Activated T-cell treated with anti-CD3 and anti-CD28 coated beads, Interleukin-2, amount 50 U/mL, for 72 hours (primary cell): ENCODE results near the gene BCO1. TPM values are rescaled to one million over a fixed set of nuclear protein-coding genes. Genes with fewer than 3 reads are reported as not detected.
"Not testable (repeated sequence)": the region's sequence is repeated elsewhere in the genome, so short reads cannot be mapped to it uniquely, and the experiment has no call there.

Experiments
- ATAC-seq, 2 donors: fragments of 150-1000 bp; cut with Tn5 transposase; replicated peaks in 1 of 2; 2 replicates each; pipeline ENCODE4 v1.10.0; 2021; ENCODE audit warnings: moderate library complexity in 2 of 2, mild to moderate bottlenecking in 1 of 2
- DNase-seq, 2 donors: peaks; one replicate each; pipeline ENCODE4 v3.0.0; 2021 to 2022; ENCODE audit warnings: mixed read lengths in 1 of 2
- H3K27ac Mint-ChIP-seq: one replicate; pipeline ENCODE4 v1.8.0; 2022; ENCODE audit warnings: mild to moderate bottlenecking, moderate library complexity, mixed read lengths
- H3K27me3 Mint-ChIP-seq: one replicate; pipeline ENCODE4 v1.8.0; 2022; ENCODE audit warnings: low read depth, mixed read lengths
- H3K36me3 Mint-ChIP-seq, 2 donors: one replicate each; pipeline ENCODE4 v1.8.0; 2022; ENCODE audit warnings: mixed read lengths in 2 of 2, mild to moderate bottlenecking in 1 of 2; ENCODE audit not compliant: insufficient read depth in 2 of 2
- H3K4me1 Mint-ChIP-seq: one replicate; pipeline ENCODE4 v1.8.0; 2022; ENCODE audit warnings: low read depth, mixed read lengths
- H3K4me3 Mint-ChIP-seq, 2 donors: one replicate each; pipeline ENCODE4 v1.8.0; 2022; ENCODE audit warnings: mild to moderate bottlenecking in 2 of 2, mixed read lengths in 2 of 2, moderate library complexity in 2 of 2
- H3K9me3 Mint-ChIP-seq, 2 donors: one replicate each; pipeline ENCODE4 v1.8.0; 2022; ENCODE audit warnings: mixed read lengths in 2 of 2
- total RNA-seq, 2 donors: library from RNA; stranded (reverse); gene quantifications; one replicate each; pipeline ENCODE4 v1.2.3, GENCODE V29; 2022

BCO1 gene
- total RNA-seq, 2 donors from 2014 or later = not detected

DNA sequence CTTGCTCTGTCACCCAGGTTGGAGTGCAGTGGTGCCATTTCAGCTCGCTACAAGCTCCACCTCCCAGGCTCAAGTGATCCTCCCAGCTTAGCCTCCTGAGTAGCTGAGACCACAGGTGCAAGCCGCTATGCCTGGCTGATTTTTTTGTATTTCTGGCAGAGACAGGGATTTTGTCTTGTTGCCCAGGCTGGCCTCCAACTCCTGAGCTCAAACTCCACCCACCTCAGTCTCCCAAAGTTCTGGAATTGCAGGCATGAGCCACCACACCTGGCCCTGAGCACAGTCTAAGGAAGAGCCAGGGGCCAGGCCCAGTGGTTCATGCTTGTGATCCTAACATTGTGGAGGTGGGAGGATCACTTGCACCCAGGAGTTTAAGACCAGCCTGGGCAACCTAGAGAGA is 21.8 kb upstream of the BCO1 start:
- Mint-ChIP-seq H3K4me3 (no peak overlapping the region), H3K4me1 (no peaks in the 10 kb centered on the region), H3K27me3 (peaks cover 20% of the 10 kb centered on the region), H3K36me3 (no peaks in the 10 kb centered on the region), H3K27ac (no peak overlapping the region), H3K9me3 (no peaks in the 10 kb centered on the region)
- DNase-seq (no peak), ATAC-seq (no peak)

DNA sequence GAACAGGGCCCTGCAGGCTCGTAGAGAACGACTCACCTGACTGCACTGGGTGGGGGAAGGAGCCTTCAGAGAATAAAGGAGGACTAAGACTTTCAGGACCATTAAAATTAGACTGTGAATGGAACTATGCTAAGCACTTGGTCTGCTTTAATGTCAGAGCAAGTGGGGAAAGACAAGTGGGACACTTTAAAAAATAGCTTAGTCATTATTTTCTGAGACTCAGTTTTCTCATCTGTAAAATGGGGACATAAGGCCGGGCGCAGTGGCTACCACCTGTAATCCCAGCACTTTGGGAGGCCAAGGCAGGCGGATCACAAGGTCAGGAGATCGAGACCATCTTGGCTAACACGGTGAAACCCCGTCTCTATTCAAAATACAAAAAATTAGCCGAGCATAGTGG is 19.3 kb upstream of the BCO1 start:
- ATAC-seq = no peak
- Mint-ChIP-seq H3K27ac (no peak overlapping the region), H3K4me3 (no peak overlapping the region), H3K36me3 (no peaks in the 10 kb centered on the region), H3K9me3 (no peaks in the 10 kb centered on the region), H3K27me3 (peaks cover 13% of the 10 kb centered on the region), H3K4me1 (no peaks in the 10 kb centered on the region)
- DNase-seq = no peak

DNA sequence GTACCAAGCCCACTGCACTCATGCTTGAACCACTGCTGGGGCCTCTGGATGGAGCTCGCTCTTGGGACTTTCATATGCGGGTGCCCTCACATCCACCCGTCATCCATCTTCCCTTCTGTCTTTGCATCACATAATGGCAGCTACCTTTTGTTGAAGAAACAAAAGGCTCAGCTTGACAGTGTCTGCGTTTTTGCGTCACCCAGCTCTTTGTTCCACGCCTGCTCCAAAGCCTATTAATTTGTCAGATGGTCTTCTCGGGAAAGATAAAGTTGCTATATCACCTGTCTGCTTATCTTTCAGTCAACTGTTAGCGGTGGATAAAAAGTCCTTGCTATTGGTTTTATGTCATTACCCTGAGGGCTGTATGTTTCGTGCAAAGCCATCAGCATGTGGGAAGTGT is 18.1 kb upstream of the BCO1 start:
- peaks cover 13% of the 10 kb centered on the region for H3K27me3 Mint-ChIP-seq

DNA sequence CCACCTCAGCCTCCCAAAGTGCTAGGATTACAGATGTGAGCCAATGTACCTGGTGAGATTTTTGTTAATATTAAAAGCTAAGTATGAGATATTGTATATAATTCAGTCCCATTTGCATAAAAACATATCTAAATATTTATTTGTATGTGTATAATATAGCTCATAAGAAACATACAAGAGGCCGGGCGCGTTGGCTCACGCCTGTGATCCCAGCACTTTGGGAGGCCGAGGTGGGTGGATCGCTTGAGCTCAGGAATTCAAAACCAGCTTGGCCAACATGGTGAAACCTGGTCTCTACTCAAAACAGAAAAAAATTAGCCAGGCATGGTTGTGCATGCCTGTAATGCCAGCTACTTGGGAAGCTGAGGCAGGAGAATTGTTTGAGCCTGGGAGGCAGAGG is 16.8 kb upstream of the BCO1 start:
- no peaks in the 10 kb centered on the region for H3K36me3 Mint-ChIP-seq
- ATAC-seq = no peak
- H3K4me3 Mint-ChIP-seq = no peak overlapping the region
- no peak overlapping the region for H3K27ac Mint-ChIP-seq
- H3K27me3 Mint-ChIP-seq = peaks cover 11% of the 10 kb centered on the region
- H3K4me1 Mint-ChIP-seq = no peaks in the 10 kb centered on the region
- H3K9me3 Mint-ChIP-seq = no peaks in the 10 kb centered on the region
- no peak for DNase-seq

More for the DNA sequence above, 18.1 kb upstream of the BCO1 start:
- Mint-ChIP-seq H3K4me3 (no peak overlapping the region), H3K27ac (no peak overlapping the region), H3K9me3 (no peaks in the 10 kb centered on the region), H3K36me3 (no peaks in the 10 kb centered on the region), H3K4me1 (no peaks in the 10 kb centered on the region)
- no peak for DNase-seq
- ATAC-seq = no peak

DNA sequence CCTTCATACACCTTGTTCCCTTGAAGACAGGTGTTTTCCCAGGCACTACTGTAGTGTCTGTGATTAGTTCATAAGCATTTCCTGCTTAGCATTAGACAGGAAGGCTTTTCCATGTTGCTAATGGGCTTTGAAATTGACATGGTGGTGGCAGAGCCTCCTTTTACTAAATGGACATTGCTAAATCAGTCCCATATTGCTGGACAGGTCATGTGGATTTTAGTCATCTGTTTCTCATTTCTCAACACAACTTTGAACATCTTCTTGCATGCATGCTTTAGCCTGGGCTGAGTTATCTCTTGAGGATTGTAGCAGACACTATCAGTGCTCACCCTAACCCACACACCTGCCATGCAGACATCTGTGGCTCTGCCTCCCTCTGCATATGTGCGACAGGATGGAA is 13.7 kb upstream of the BCO1 start:
- DNase-seq = no peak
- H3K9me3 Mint-ChIP-seq = no peaks in the 10 kb centered on the region
- ATAC-seq = no peak
- H3K4me1 Mint-ChIP-seq = no peaks in the 10 kb centered on the region
- no peak overlapping the region for H3K4me3 Mint-ChIP-seq
- peaks cover 22% of the 10 kb centered on the region for H3K27me3 Mint-ChIP-seq
- no peak overlapping the region for H3K27ac Mint-ChIP-seq
- H3K36me3 Mint-ChIP-seq = no peaks in the 10 kb centered on the region

DNA sequence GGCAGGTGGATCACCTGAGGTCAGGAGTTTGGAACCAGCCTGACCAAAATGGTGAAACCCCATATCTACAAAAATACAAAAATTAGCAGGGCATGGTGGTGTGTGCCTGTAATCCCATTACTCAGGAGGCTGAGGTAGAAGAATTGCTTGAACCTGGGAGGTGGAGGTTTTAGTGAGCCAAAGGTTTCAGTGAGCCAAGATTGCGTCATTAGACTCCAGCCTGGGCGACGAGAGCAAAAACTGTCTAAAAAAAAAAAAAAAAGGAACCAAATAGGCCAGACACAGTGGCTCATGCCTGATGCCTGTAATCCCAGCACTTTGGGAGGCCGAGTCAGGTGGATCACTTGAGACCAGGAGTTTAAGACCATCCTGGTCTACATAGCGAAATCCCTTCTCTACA is 12.8 kb upstream of the BCO1 start:
- H3K27me3 Mint-ChIP-seq = peaks cover 23% of the 10 kb centered on the region
- not testable (repeated sequence) for ATAC-seq, H3K4me3 Mint-ChIP-seq, H3K9me3 Mint-ChIP-seq, DNase-seq, H3K27ac Mint-ChIP-seq, H3K36me3 Mint-ChIP-seq, H3K4me1 Mint-ChIP-seq

DNA sequence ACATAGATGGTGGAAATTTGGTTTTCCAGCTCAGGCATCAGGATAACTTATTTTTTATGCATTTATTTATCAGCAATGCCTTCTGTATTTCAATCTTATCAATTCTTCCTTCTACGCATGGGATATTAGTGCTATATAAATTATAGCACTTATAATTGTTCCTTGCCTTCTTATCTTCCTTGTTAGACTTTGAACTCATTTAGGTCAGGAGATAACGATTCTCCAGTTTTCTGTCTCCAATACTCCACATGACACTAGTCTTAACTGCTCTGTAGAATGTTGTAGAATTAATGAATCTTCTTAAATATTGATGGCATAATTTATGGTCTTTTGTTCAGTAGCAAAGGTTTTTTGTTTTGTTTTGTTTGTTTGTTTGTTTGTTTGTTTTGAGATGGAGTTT is 10.7 kb upstream of the BCO1 start:
- Mint-ChIP-seq H3K4me1 (no peaks in the 10 kb centered on the region), H3K27me3 (peaks cover 22% of the 10 kb centered on the region), H3K4me3 (no peak overlapping the region), H3K9me3 (no peaks in the 10 kb centered on the region), H3K27ac (no peak overlapping the region), H3K36me3 (no peaks in the 10 kb centered on the region)
- ATAC-seq = no peak
- no peak for DNase-seq

DNA sequence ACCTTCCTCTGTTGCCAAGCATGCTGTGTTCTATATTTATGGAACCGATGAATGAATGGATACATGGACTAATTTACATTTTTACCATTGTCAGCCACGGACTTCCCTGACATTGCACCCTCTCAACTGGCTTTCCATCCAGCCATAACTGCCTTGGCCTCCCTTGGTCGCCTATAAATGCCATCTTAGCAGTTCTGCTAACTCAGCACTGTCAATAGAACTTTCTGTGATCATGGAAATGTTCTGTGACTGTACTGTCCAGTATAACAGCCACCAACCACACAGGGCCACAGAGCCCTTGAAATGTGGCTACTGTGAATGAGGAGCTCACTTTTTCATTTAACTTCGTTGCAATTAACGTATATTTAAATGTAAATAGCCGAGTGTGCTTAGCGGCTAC is 8.7 kb upstream of the BCO1 start:
- Mint-ChIP-seq H3K36me3 (no peaks in the 10 kb centered on the region), H3K4me3 (no peak overlapping the region), H3K4me1 (no peaks in the 10 kb centered on the region), H3K27ac (no peak overlapping the region), H3K9me3 (no peaks in the 10 kb centered on the region), H3K27me3 (peaks cover 18% of the 10 kb centered on the region)
- no peak for ATAC-seq
- no peak for DNase-seq

DNA sequence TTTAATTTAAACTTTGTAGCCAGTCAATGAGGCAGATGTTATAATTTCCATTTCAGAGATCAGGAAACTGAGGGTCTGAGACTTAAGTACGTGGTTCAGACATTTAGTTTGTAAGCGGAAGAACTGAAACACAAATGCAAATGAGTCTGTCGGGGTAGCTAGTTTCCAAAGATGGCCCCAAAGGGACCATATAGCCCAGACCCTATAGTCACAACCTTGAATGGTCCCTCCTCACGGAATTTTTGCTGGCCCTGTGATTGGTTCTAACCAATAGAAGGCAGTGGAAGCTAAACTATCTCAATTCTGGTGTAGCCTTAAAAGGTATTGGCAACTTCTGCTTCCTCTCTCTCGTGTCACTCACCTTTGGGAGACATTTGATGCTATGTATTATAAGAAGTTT is 7.5 kb upstream of the BCO1 start:
- no peaks in the 10 kb centered on the region for H3K36me3 Mint-ChIP-seq
- ATAC-seq = no peak
- DNase-seq = no peak
- H3K4me1 Mint-ChIP-seq = no peaks in the 10 kb centered on the region
- no peak overlapping the region for H3K27ac Mint-ChIP-seq
- H3K4me3 Mint-ChIP-seq = no peak overlapping the region
- peaks cover 18% of the 10 kb centered on the region for H3K27me3 Mint-ChIP-seq
- H3K9me3 Mint-ChIP-seq = no peaks in the 10 kb centered on the region

DNA sequence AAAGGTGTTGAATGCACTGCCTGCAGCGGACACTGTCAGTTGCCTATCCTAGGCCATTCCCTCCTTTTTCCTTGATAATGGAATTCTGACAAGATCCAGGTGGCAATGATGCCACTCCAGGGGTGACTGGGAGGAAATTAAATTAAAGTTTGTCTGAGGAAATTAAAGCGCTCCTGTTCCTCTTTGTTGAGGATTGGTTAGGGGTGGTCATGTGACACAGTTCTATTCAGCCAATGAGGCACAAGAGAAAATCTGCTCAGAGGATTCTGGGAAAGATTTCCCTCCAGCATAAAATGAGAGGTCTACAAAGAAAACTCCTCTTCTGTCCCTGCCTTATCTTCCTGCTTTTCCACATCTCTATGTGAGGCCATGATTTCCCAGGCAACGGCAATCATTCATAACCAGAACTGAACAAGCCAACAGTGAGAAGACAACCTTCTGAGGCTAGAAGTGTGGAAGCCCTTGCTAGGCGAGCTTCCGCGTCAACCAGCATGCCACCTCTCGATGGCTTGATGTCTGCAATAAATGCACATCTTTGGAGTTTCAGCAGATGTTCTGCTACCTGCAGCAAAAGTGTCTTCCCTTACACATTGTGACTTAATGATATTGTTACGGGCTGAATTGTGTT is 5.6 kb upstream of the BCO1 start:
- Mint-ChIP-seq H3K36me3 (no peaks in the 10 kb centered on the region), H3K27me3 (peaks cover 12% of the 10 kb centered on the region), H3K4me1 (no peaks in the 10 kb centered on the region), H3K9me3 (no peaks in the 10 kb centered on the region), H3K4me3 (no peak overlapping the region), H3K27ac (no peak overlapping the region)
- no peak for DNase-seq
- no peak for ATAC-seq

DNA sequence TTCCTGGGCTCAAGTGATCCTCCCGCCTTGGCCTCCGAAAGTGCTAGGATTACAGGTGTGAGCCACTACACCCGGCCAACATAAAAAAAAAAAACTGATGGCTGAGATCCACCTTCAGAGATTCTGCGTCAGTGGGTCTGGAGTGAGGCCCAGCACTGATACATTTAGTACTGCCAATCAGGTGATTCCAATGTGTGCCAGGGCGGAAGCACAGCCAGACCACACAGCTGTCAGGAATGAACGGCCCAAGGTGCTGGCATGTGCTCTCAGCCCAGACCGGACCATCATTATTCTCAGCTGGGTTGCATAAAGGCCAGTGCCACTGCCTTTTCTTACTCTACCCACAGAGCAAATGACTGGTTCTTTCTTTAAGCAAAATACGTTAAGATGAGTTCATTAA is 1.2 kb upstream of the BCO1 start:
- Mint-ChIP-seq H3K27ac (no peak overlapping the region), H3K4me1 (peaks cover 7% of the 10 kb centered on the region), H3K4me3 (no peak overlapping the region), H3K36me3 (no peaks in the 10 kb centered on the region), H3K27me3 (peaks cover 8% of the 10 kb centered on the region), H3K9me3 (no peaks in the 10 kb centered on the region)
- DNase-seq (no peak), ATAC-seq (no peak)

DNA sequence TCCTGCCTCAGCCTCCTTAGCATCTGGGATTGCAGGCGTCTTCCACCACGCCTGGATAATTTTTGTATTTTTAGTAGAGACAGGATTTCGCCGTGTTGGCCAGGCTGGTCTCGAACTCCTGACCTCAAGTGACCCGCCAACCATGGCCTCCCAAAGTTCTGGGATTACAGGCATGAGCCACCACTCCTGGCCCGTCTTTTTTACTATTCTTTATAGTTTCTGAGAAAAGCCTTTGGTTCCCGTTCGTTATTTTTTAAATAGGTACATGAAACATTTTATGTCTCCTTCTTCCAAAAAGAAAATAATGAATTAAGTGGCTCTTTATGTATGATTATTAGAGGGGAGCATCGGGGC is 570 bp upstream of the BCO1 start:
- DNase-seq (no peak), ATAC-seq (no peak)
- peaks cover 7% of the 10 kb centered on the region for H3K4me1 Mint-ChIP-seq
- peaks cover 8% of the 10 kb centered on the region for H3K27me3 Mint-ChIP-seq
- no peak overlapping the region for H3K4me3 Mint-ChIP-seq
- no peaks in the 10 kb centered on the region for H3K9me3 Mint-ChIP-seq
- no peaks in the 10 kb centered on the region for H3K36me3 Mint-ChIP-seq
- no peak overlapping the region for H3K27ac Mint-ChIP-seq

DNA sequence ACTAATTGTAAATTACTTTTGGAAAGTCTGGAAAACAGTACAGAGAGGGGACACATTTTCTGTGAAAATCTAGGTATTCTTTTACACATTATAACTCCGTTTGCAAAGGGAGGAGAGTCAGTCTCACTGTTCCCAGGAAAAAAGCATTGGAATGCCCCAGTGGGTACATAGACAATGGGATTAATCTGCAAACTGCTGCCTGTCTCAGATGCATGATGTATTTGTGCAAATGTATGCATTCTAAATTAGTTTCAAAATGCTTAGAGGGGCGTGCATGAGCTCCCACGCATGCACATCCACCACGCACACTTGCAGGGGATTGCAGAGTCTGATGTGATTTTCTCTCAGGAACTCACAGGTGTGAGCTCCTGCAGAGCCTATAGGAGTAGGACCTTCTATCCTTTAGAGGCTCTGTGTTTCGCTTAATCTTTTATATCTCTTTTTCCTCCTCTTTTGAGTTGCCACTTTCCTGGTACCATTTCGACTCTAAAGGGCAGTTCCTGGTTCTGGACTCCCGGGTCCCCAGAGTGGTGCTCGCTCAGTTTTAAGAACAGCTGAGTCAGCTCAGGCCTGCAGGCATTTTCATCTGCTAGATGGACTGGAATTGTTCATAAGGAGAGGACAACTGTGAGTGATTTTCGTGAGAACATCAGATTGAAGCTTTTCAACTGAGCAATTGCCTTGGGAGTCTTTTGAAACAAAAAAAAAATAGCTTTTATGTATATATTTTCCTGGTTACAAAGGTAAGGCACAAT is 1.1 kb downstream of the BCO1 start:
- Mint-ChIP-seq H3K36me3 (no peaks in the 10 kb centered on the region), H3K27me3 (peaks cover 8% of the 10 kb centered on the region), H3K9me3 (no peaks in the 10 kb centered on the region), H3K4me3 (no peak overlapping the region), H3K27ac (peak overlapping the region; percentile 61), H3K4me1 (peaks cover 7% of the 10 kb centered on the region)
- ATAC-seq (no peak), DNase-seq (no peak)

DNA sequence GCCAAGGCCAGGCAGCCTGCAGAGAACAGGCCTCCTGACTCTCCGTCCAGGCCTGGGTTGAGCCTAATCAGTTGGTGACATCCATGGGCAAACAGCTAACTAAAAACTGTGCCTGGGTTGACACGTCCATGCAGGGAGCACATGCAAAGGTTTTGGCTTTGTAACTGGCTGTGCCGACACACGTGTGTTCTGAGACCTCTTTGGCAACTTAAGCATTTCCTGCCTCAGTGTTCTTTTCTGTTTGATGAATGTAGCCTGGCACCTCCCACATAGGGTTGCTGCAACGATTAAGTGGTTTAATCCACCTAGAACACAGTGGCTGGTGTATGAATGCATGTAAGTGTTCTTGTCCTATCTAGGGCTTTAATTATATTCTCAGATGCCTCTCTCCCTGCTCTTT is 3.2 kb downstream of the BCO1 start:
- no peaks in the 10 kb centered on the region for H3K36me3 Mint-ChIP-seq
- no peaks in the 10 kb centered on the region for H3K9me3 Mint-ChIP-seq
- DNase-seq (no peak), ATAC-seq (no peak)
- peaks cover 19% of the 10 kb centered on the region for H3K27me3 Mint-ChIP-seq
- peaks cover 7% of the 10 kb centered on the region for H3K4me1 Mint-ChIP-seq
- no peak overlapping the region for H3K4me3 Mint-ChIP-seq
- no peak overlapping the region for H3K27ac Mint-ChIP-seq
